ENCODE measurements around the gene TUSC2.

Gene TUSC2, protein sequence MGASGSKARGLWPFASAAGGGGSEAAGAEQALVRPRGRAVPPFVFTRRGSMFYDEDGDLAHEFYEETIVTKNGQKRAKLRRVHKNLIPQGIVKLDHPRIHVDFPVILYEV

DNA sequence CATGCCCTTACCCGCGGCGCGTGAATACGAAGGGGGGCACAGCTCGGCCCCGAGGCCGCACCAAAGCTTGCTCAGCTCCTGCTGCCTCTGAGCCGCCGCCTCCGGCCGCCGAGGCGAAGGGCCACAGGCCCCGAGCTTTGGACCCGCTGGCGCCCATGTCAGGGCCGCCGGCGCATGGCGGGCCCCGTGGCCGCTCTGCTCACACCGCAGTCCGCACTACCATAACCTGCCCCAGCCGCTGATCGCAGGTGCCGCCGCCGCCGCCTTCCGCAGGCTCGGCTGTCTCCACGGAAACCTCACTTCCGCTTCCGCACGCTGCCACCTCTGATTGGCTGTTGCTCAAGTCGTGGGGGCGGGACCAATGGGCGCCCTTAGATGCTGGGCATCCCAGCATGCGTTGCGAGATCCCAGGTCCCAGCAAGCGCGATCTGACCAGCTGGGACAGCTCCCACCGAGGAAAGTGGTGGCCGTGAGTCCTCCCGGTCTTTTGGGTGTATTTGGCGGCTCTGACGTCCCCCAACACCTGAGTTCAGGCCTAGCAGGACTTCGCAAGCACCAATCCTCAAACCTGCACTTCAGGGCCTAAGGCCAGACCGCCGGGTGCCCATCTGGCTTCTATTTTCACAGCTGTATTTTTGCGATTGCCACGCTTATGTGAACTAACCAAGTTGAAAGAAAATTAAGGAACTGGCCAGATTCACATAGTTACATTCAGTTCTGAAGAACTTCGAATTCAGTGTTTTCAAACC, at the start of gene TUSC2:
Gene TUSC2, minus strand, starts transcription at position 281 of the 749 bp plus-strand sequence. Its CDS starts 124 bp downstream, at position 157.
- DNase-seq (ENCODE audit: low spot score): peak; percentile 98
- TF ChIP-seq, protein P1, sequence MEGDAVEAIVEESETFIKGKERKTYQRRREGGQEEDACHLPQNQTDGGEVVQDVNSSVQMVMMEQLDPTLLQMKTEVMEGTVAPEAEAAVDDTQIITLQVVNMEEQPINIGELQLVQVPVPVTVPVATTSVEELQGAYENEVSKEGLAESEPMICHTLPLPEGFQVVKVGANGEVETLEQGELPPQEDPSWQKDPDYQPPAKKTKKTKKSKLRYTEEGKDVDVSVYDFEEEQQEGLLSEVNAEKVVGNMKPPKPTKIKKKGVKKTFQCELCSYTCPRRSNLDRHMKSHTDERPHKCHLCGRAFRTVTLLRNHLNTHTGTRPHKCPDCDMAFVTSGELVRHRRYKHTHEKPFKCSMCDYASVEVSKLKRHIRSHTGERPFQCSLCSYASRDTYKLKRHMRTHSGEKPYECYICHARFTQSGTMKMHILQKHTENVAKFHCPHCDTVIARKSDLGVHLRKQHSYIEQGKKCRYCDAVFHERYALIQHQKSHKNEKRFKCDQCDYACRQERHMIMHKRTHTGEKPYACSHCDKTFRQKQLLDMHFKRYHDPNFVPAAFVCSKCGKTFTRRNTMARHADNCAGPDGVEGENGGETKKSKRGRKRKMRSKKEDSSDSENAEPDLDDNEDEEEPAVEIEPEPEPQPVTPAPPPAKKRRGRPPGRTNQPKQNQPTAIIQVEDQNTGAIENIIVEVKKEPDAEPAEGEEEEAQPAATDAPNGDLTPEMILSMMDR (IDR thresholded peaks at IDR 0.05; ENCODE audit: borderline replicate concordance, control extremely low read depth, extremely low read depth, insufficient read depth, missing control alignments): no peak
- in situ Hi-C loops (cut with MboI; ENCODE audit: low sequenced_read_pairs, unreplicated experiment): no loop called here

DNA sequence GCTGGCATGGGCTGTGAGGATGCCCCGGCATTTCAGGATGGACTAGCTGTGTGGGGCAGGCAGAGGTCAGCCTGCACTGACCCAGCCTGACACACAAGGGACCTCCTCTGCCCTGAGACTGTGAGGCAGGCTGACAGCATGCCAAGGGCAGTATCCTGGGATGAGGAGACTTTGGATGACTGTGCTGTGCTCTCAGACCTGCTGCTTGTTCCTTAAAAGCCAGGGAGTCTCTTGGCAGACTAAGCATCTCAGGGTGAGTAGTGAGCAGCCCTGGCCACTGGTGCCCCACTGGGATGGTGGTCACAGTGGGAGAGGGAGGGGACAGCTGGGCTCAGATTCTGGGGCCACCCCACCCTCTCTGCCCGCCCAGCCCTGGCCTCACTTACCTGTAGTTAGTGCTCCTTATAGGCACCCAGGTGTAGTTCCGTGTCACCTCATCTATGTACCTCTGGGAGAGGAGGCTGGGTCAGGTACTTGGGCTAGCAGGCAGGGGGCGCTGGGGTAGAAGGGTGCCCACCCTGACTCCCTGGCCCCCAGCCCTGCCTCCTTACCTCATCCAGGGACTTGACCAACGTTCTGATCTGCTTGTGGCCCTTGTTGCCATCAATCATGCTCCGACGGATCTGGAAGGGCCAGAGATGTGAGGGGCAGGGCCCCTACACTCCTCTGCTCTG, 47.4 kb upstream of the TUSC2 start:
- in situ Hi-C loops (cut with MboI; ENCODE audit: low sequenced_read_pairs, unreplicated experiment): no loop called here
- TF ChIP-seq, protein P1 (IDR thresholded peaks at IDR 0.05; ENCODE audit: borderline replicate concordance, control extremely low read depth, extremely low read depth, insufficient read depth, missing control alignments): no peak
- DNase-seq (ENCODE audit: low spot score): no peak

DNA sequence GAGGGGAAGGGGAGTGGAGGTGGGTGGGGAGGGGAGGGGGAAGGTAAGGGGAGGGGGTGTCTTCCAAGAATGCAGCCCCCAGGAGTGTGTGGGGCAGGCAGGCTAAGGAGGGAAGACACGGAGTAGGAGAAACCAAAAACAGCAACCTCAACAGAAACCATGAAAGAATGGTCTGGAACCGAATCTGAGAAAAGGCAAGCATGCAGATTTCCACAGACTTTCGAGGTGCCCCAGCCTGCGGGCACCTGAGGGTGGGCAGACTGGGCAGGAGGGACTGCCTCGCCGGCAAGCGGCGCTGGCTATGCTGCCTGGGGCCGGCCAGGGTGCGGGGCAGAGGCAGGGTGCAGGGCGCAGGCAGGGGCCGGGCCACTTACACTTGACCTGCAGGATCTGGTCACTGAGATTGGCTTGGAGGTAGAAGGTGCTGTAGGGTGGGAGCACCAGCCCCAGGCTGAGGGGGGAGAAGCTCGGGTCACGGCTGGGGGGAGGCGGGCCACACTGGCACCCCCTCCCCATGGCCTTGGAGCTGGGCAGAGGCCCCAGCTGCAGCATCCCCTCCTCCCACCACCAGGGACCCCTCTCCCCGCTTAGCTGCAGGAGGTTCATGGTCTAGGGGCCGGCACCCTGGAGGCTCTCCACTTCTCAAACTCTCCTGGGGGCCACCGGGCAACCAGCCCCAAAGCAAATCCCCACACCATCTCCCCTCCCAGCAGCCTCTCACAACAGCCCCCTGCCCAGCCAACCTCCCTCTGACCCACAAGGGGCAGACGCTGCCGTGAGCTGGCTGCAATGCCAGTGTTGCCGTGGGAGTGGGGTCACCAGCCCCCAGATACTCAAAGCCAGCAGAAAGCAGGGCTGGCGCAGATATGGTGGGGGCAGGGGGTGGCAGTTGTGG, 46.6 kb upstream of the TUSC2 start:
- no peak for DNase-seq (ENCODE audit: low spot score)
- TF ChIP-seq, protein P1 (IDR thresholded peaks at IDR 0.05; ENCODE audit: borderline replicate concordance, control extremely low read depth, extremely low read depth, insufficient read depth, missing control alignments): no peak
- in situ Hi-C loops (cut with MboI; ENCODE audit: low sequenced_read_pairs, unreplicated experiment): no loop called here

DNA sequence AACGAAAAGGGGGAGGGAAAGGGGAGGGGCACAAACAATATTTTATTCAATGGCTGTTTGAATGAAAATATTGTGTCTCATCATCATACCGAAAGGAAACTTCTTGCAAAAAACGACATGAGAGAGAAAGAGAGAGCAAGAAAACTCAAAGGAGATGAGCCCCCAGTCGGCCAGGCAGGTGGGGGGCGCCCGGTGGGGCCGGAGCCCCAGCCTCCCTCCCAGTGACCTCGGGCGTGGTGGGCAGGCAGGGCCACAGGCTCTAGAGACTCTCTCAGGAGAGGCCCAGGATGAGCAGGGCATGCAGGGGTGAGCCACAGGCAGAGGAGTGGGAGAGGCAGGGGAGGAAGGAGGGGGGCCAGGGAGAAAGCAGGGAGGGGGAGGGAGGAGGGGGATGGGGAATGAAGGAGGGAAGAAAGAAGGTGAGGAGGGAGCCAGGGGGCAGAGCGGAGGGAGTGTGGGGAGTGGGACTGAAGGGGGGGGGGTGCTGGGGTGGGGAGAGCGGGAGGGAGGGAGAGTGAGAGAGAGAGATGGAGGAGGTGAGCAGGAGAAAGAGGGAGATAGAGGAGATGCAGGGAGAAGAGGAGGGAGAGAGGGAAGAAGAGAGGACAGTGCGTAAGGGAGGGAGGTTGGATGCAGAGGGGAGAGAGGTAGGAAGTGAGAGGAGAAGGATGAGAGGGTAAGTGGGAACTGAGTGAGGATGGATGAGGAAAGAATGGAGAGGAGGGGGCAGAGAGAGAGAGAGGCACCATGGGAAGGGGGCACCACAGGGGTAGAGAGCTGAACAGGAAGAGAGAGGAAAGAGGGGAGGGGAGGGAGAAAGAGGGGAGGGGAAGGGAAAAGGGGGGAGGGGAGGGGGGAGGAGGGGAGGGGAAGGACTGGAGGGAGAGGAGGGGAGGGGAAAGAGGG, 45.4 kb upstream of the TUSC2 start:
- TF ChIP-seq, protein P1 (IDR thresholded peaks at IDR 0.05; ENCODE audit: borderline replicate concordance, control extremely low read depth, extremely low read depth, insufficient read depth, missing control alignments): no peak
- in situ Hi-C loops (cut with MboI; ENCODE audit: low sequenced_read_pairs, unreplicated experiment): no loop called here
- DNase-seq (ENCODE audit: low spot score): no peak

DNA sequence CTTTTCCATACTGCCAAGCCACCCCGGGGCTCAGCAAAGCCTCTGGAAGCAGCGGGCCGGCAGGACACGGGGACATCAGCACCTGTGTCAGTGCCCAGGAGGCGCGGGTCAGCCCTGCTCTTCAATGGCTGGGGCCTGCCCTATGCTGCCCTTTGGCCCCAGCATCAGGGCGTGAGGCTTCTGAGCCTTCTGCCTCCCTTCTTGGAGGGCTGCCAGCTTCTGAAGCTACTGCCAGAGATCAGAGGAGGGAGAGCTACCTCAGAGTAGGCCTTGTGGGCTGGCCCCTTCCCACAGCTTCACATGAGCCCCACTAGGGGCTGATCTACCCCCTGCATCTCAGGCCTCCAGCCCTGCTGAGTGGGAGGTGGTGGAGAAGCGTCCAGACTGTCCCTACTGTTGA, 44.3 kb upstream of the TUSC2 start:
- in situ Hi-C loops (cut with MboI; ENCODE audit: low sequenced_read_pairs, unreplicated experiment): no loop called here
- DNase-seq (ENCODE audit: low spot score): no peak
- TF ChIP-seq, protein P1 (IDR thresholded peaks at IDR 0.05; ENCODE audit: borderline replicate concordance, control extremely low read depth, extremely low read depth, insufficient read depth, missing control alignments): no peak

Data from GM13976 (cell line).